AG04450 (cell line): Measurements from ENCODE around the gene FARS2. TPM values are rescaled to one million over a fixed set of nuclear protein-coding genes. Genes with fewer than 3 reads are reported as not detected.

Experiments
- CTCF ChIA-PET: fragments of 300-600, 350-600 bp; formaldehyde crosslinking; extraction: SDS; loops from one replicate; lab custom pipeline; 2022; ENCODE audit warnings: antibody characterized with exemption, inconsistent platforms; lab: Charles Lee
- POLR2A ChIA-PET: fragments of 350-600 bp; formaldehyde crosslinking; extraction: SDS; loops from one replicate; lab custom pipeline; 2021; ENCODE audit warnings: antibody characterized with exemption, inconsistent platforms; lab: Yijun Ruan, JAX
- DNase-seq: peaks from one replicate; pipeline ENCODE4 v3.0.0-alpha.2; 2011; ENCODE audit warnings: low read depth, low spot score
- H3K27ac ChIP-seq: one replicate; pipeline ENCODE4 v1.5.1; 2012; ENCODE audit warnings: low read depth, low read length, control low read depth
- H3K27me3 ChIP-seq: one replicate; pipeline ENCODE4 v1.6.0; 2012; ENCODE audit warnings: low read length; ENCODE audit not compliant: control insufficient read depth, insufficient read depth
- H3K4me3 ChIP-seq: 2 replicates; pipeline ENCODE4 v1.5.1; 2011; ENCODE audit warnings: mild to moderate bottlenecking, low read depth, low read length, control low read depth
- H3K9me3 ChIP-seq: 2 replicates; pipeline ENCODE4 v1.5.1; 2012; ENCODE audit warnings: low read length; ENCODE audit not compliant: control insufficient read depth, insufficient read depth
- CTCF ChIP-seq: IDR thresholded peaks from 2 replicates; pipeline ENCODE4 v1.5.1; 2011; ENCODE audit warnings: low read depth, low read length, control low read depth, inconsistent platforms
- polyA plus RNA-seq: library from polyadenylated mRNA; depleted of rRNA; stranded (reverse); fragments of >200 nt; gene quantifications from 2 replicates; pipeline ENCODE4 v1.2.3, GENCODE V29; 2011

FARS2 gene
- polyA plus RNA-seq, 1 experiment = 14.0 TPM

GRCh38 chr6:5215799-5216198, 45.5 kb upstream of the FARS2 start:
- ChIA-PET CTCF (interaction anchor here (1.9 to 2.5 kb wide), 2 partner anchors 51 to 164 kb away, joined by 5 to 7 read pairs; no protein-coding TSS in a partner anchor), POLR2A (no interaction called here)
- no peak for TF ChIP-seq CTCF
- Histone ChIP-seq H3K27me3 (no peaks in the 10 kb centered on the region), H3K9me3 (no peaks in the 10 kb centered on the region), H3K4me3 (no peak overlapping the region), H3K27ac (no peak overlapping the region)
- no peak for DNase-seq

- no peak overlapping the region for H3K27ac ChIP-seq
- DNase-seq = no peak
- H3K27me3 ChIP-seq = no peaks in the 10 kb centered on the region
- no peaks in the 10 kb centered on the region for H3K9me3 ChIP-seq
- ChIA-PET POLR2A (no interaction called here), CTCF (no interaction called here)
- no peak overlapping the region for H3K4me3 ChIP-seq
- TF ChIP-seq CTCF = no peak
Measured at GRCh38 chr6:5217356-5217755, 44.0 kb upstream of the FARS2 start.

GRCh38 chr6:5219011-5219691, 42.2 kb upstream of the FARS2 start:
- POLR2A ChIA-PET = interaction anchor here (0.6 kb wide), 1 partner anchor 34 kb away, joined by 3 read pairs; no protein-coding TSS in a partner anchor
- Histone ChIP-seq H3K27me3 (no peaks in the 10 kb centered on the region), H3K27ac (no peak overlapping the region), H3K9me3 (no peaks in the 10 kb centered on the region), H3K4me3 (no peak overlapping the region)
- CTCF ChIA-PET = interaction anchor here (1.5 to 1.8 kb wide), 2 partner anchors 75 to 183 kb away, joined by 6 read pairs; no protein-coding TSS in a partner anchor
- DNase-seq = no peak
- no peak for TF ChIP-seq CTCF

GRCh38 chr6:5220443-5220842, 40.9 kb upstream of the FARS2 start:
- CTCF ChIA-PET = interaction anchor here (1.5 kb wide), 1 partner anchor 77 kb away, joined by 3 read pairs; no protein-coding TSS in a partner anchor
- DNase-seq = no peak
- no peak overlapping the region for H3K4me3 ChIP-seq
- no peak for TF ChIP-seq CTCF
- no peak overlapping the region for H3K27ac ChIP-seq
- POLR2A ChIA-PET = interaction anchor here (0.7 kb wide), 1 partner anchor 862 kb away, joined by 3 read pairs; no protein-coding TSS in a partner anchor
- no peaks in the 10 kb centered on the region for H3K27me3 ChIP-seq
- H3K9me3 ChIP-seq = no peaks in the 10 kb centered on the region

GRCh38 chr6:5223309-5223708, 38.0 kb upstream of the FARS2 start:
- no peaks in the 10 kb centered on the region for H3K27me3 ChIP-seq

More at GRCh38 chr6:5223309-5223708, 38.0 kb upstream of the FARS2 start:
- POLR2A ChIA-PET = no interaction called here
- Histone ChIP-seq H3K9me3 (no peaks in the 10 kb centered on the region), H3K4me3 (no peak overlapping the region), H3K27ac (no peak overlapping the region)
- DNase-seq = no peak
- TF ChIP-seq CTCF = no peak
- CTCF ChIA-PET = no interaction called here
